Heart left ventricle (tissue), 16 donors: ENCODE results near the gene CCDC150. TPM values are rescaled to one million over a fixed set of nuclear protein-coding genes. Genes with fewer than 3 reads are reported as not detected.

Experiments used
- ATAC-seq, 4 donors: fragments of 200-7000 bp; cut with Tn5 transposase; one replicate each; pipeline ENCODE4 v1.9.1; 2020 to 2022; ENCODE audit warnings: moderate library complexity in 4 of 4, mild to moderate bottlenecking in 3 of 4, moderate number of reproducible peaks in 1 of 4
- DNase-seq, 5 donors: peaks; one replicate each; pipeline ENCODE4 v3.0.0-alpha.2; 2020
- H3K27ac ChIP-seq, 12 donors: fragments of 200-600 bp; sonication (generic) in 4 of 12; one replicate each; pipeline versions ENCODE4 v1.5.0 to v1.8.0; 2016 to 2022; ENCODE audit warnings: mild to moderate bottlenecking in 2 of 12
- H3K27me3 ChIP-seq, 9 donors: fragments of 200-600 bp; sonication (generic) in 2 of 9; one replicate each; pipeline versions ENCODE4 v1.5.1 to v1.8.0; 2016 to 2022; ENCODE audit warnings: mild to moderate bottlenecking in 3 of 9
- H3K36me3 ChIP-seq, 9 donors: fragments of 200-600 bp; sonication (generic) in 2 of 9; one replicate each; pipeline versions ENCODE4 v1.5.0 to v1.8.0; 2018 to 2022; ENCODE audit warnings: mild to moderate bottlenecking in 2 of 9
- H3K4me1 ChIP-seq, 12 donors: fragments of 200-600 bp; sonication (generic) in 4 of 12; one replicate each; pipeline versions ENCODE4 v1.5.0 to v1.8.0; 2016 to 2022; ENCODE audit warnings: mild to moderate bottlenecking in 3 of 12
- H3K4me3 ChIP-seq, 12 donors: fragments of 200-600 bp; sonication (generic) in 4 of 12; one replicate each; pipeline versions ENCODE4 v1.5.0 to v1.8.0; 2017 to 2022; ENCODE audit warnings: mild to moderate bottlenecking in 9 of 12, moderate library complexity in 4 of 12
- H3K9me3 ChIP-seq, 12 donors: fragments of 200-600 bp; sonication (generic) in 4 of 12; one replicate each; pipeline versions ENCODE4 v1.5.0 to v1.8.0; 2016 to 2022; ENCODE audit warnings: mild to moderate bottlenecking in 1 of 12
- CTCF ChIP-seq, 12 donors: fragments of 200-600 bp; sonication (generic) in 4 of 12; IDR thresholded peaks; one replicate each; pipeline versions ENCODE4 v1.5.0 to v1.8.0; 2018 to 2022; ENCODE audit warnings: antibody characterized with exemption in 12 of 12, mild to moderate bottlenecking in 5 of 12
- POLR2A ChIP-seq, 2 donors: fragments of 450-650 bp; IDR thresholded peaks; one replicate each; pipeline ENCODE4 v1.6.1; 2017; ENCODE audit warnings: antibody characterized with exemption in 2 of 2, mild to moderate bottlenecking in 2 of 2, moderate library complexity in 2 of 2
- WGBS, 4 donors: extraction: QIAGEN DNeasy Blood & Tissue Kit in 2 of 4; methylation state at CpG; one replicate each; pipeline versions ENCODE4 v1.1.5 to v1.1.7; 2013 to 2018; 5-methylcytosine and 5-hydroxymethylcytosine counted together
- intact Hi-C, 10 donors: fragments of 100-400 bp; cut with DNase I; formaldehyde crosslinking; loops; one replicate each; pipeline versions ENCODE4 v1.11.1 to v1.14.2; 2022
- polyA plus RNA-seq, 2 donors: library from polyadenylated mRNA; stranded (reverse); fragments of 200-250 nt; gene quantifications; one replicate each; pipeline ENCODE4 v1.2.3, GENCODE V29; 2013
- total RNA-seq, 9 donors: library from RNA; depleted of rRNA in 2 of 9; stranded (reverse); fragments of >200 nt in 2 of 9; fragmentation: NEBNext Ultra II Directional in 3 of 9; extraction: Animal tissue kit (Norgen Biotek cat#: 25700) in 3 of 9; gene quantifications; one replicate each; pipeline versions ENCODE4 v1.1.0 to v1.2.4, GENCODE V29; 2016 to 2023
- donor health status: ischemic (EF 13 %, LVEDD 7.1; RV severe dilation, severe dysfunction).
- donor health status: healthy with polysubstance abuse.
- donor health status: DM: no; HTN: yes; CAD: no.
- donor health status: DM: no; HTN: no; CAD: no.
- donor health status: ischemic (EF 25% LVEDD 6.9; RV normal size, moderate dysfunction).
- donor health status: ischemic (EF 25% LVEDD 5.7; RV mildly dilated, moderate dysfunction).
- donor health status: healthy.
- donor health status: DM: yes; HTN: yes; CAD: no.
- donor health status: ischemic (EF 35%, LVEDD 5.7; RV mildly dilated, moderate dysfunction).
- donor health status: nonischemic (EF 11% LVEDD 7.7; RV severe dilation, severe dysfunction).
- donor health status: DM: yes; HTN: yes; CAD: no.
- donor health status: PGD.
- donor health status: ischemic (EF 29% LVEDD 5.4; RV normal size, mild dysfunction).
- donor health status: nonischemic (EF 23%, LVEDD 6.1; RV moderate dilation, normal function).

The CCDC150 gene
- total and polyA plus RNA-seq, 11 donors: 0.24 to 4.5 (median 1.2) TPM; not detected in 1

DNA sequence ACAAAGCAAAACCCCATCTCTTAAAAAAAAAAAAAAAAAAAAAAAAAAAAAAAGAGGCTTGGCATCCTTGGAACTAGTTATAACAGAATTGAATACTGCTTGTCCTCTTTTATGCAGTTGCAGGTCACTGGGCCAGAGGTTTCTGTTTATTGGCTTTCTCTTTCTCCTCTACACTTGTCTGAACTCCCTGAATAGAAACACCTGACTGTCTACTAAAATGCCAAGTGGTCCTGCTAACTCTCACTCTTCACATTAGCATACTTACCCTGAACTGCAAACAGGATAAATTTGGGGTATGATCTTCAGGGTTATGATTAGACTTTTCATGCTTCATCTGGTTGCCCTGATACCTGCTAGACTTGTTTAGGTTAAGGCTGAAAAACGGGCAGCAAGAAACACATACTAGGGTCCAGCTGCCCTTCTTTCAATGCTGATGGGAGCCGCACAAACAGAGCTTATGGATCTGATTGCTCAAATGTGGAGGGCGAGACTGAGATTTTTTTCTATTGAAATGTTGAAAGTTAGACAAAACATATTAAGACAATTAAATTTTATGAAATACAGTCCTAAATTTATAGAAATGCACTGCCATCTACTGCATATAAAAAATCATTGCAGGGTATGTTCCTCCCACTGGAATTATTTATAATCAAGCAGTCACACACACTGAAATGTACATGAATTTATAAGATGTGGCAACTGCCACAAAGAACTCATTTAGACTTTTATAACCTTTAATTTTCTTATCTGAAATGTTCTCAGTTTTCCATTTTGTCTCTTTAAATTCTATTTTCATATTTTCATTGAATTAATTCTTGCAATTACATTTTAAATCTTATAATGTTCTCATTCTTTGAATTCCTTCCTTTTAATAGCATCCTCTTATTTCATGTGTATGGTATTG is 119.2 kb downstream of the CCDC150 start:
- Histone ChIP-seq H3K4me1 (peaks cover 0 to 11% (median 0%) of the 10 kb centered on the region in 12 donors), H3K9me3 (peaks cover 0 to 25% (median 1%) of the 10 kb centered on the region in 12 donors), H3K27me3 (no peaks in the 10 kb centered on the region), H3K36me3 (peaks cover 0 to 21% (median 16%) of the 10 kb centered on the region in 9 donors), H3K27ac (no peak overlapping the region), H3K4me3 (no peak overlapping the region)
- ATAC-seq: peak in 3 of 4 donors; percentile 57 to 81 (median 58)
- WGBS, 4 donors: 52 to 62% (median 58%) methylated on average over 3 of the region's 3 CpGs
- DNase-seq: no peak
- intact Hi-C loops: loop anchor here (5.0 to 10.0 kb wide), 6 partner anchors 154 to 681 kb away; partner anchors contain the start of gene HECW2 (in 1 of the 10)
- TF ChIP-seq POLR2A (IDR thresholded peaks at IDR 0.05) (no peak), CTCF (IDR thresholded peaks at IDR 0.05) (peak in 11 of 12 donors; percentile 26 to 57 (median 40))

- Histone ChIP-seq H3K27ac (no peak overlapping the region), H3K4me3 (no peak overlapping the region), H3K27me3 (no peaks in the 10 kb centered on the region), H3K4me1 (peaks cover 0 to 11% (median 0%) of the 10 kb centered on the region in 12 donors), H3K36me3 (peaks cover 0 to 27% (median 22%) of the 10 kb centered on the region in 9 donors), H3K9me3 (peaks cover 0 to 19% (median 0%) of the 10 kb centered on the region in 12 donors)
- ATAC-seq (peak in 2 of 4 donors; percentile 57 to 66), DNase-seq (no peak)
- 27 to 39% (median 33%) methylated on average over 5 of the region's 5 CpGs for WGBS, 4 donors
- intact Hi-C loops: loop anchor here (5.0 to 10.0 kb wide), 6 partner anchors 155 to 682 kb away; partner anchors contain the start of gene HECW2 (in 1 of the 10)
- TF ChIP-seq CTCF (IDR thresholded peaks at IDR 0.05) (no peak), POLR2A (IDR thresholded peaks at IDR 0.05) (no peak)
Measured at GRCh38 chr2:196759378-196759706, 119.8 kb downstream of the CCDC150 start.

DNA sequence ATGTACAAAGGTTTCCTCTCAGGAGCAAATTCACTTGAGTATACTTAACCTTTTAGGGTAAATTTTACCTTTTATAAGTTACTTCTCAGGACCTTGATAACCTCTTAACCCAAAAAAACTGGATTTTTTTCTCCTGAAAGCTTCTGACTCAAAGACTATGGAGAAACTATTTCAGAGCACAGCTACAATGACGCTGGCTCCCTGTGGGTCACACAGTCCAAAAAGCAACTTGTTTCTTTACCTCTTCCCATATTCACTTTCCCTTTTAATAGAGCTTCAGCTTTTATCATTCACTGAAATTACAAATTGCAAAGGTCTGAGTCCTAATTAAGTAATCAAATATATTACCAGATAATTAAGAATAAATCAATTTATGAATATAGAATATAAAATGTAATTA is 127.6 kb downstream of the CCDC150 start:
- TF ChIP-seq POLR2A (IDR thresholded peaks at IDR 0.05) (no peak), CTCF (IDR thresholded peaks at IDR 0.05) (no peak)
- WGBS, 4 donors: 84 to 91% (median 88%) methylated on average over 1 of the region's 1 CpG
- intact Hi-C loops: loop anchor here in 3 of 10 donors (10.0 kb wide), 2 partner anchors 462 to 692 kb away; no protein-coding TSS in a partner anchor
- no peaks in the 10 kb centered on the region for H3K9me3 ChIP-seq
- no peaks in the 10 kb centered on the region for H3K4me1 ChIP-seq
- DNase-seq: no peak
- H3K27me3 ChIP-seq: no peaks in the 10 kb centered on the region
- ATAC-seq: no peak
- peaks cover 0 to 100% (median 93%) of the 10 kb centered on the region in 9 donors for H3K36me3 ChIP-seq
- H3K27ac ChIP-seq: no peak overlapping the region
- no peak overlapping the region for H3K4me3 ChIP-seq

Other genes with a start within 250 kb of the CCDC150 start
- 10 to 100 TPM; 22.3 to 58.4 (median 36.6) TPM for gene HECW2, start 46.2 kb upstream of the CCDC150 start, total RNA-seq
- 1 to 10 TPM; 2.9 to 6.3 TPM for gene HECW2, start 46.2 kb upstream of the CCDC150 start, polyA plus RNA-seq
- gene GTF3C3, start 160.0 kb downstream of the CCDC150 start, total RNA-seq: 10 to 100 TPM; 11.8 to 30.8 (median 21.3) TPM
- gene GTF3C3, start 160.0 kb downstream of the CCDC150 start, polyA plus RNA-seq: 10 to 100 TPM in 1 of 2 donors, 1 to 10 TPM in 1; 7.5 to 13.7 TPM
- under 1 TPM in 1 of 9 donors, not detected in 8; 0.16 TPM for gene C2orf66, start 169.6 kb downstream of the CCDC150 start, total RNA-seq
- under 1 TPM in 1 of 2 donors, not detected in 1; 0.11 TPM for gene C2orf66, start 169.6 kb downstream of the CCDC150 start, polyA plus RNA-seq